Parathyroid adenoma (tissue), 2 donors: ENCODE measurements around the gene PRKG1.
A peak's percentile ranks its signal among the peaks of the same experiment; 100 is the strongest.
"Not testable (repeated sequence)": the region's sequence is repeated elsewhere in the genome, so short reads cannot be mapped to it uniquely, and the experiment has no call there.

Experiments used
- H2AFZ ChIP-seq: fragments of 300-600 bp; sonication (generic); one replicate; pipeline ENCODE4 v1.7.0; 2017; ENCODE audit warnings: antibody characterized with exemption, mild to moderate bottlenecking
- H3K27ac ChIP-seq: fragments of 300-600 bp; sonication (generic); one replicate; pipeline ENCODE4 v1.7.0; 2017
- H3K27me3 ChIP-seq: fragments of 300-600 bp; sonication (generic); one replicate; pipeline ENCODE4 v1.7.0; 2017; ENCODE audit warnings: low read length; ENCODE audit not compliant: control insufficient read depth, insufficient read depth
- H3K36me3 ChIP-seq: fragments of 300-600 bp; sonication (generic); one replicate; pipeline ENCODE4 v1.7.0; 2017; ENCODE audit warnings: low read length; ENCODE audit not compliant: control insufficient read depth, insufficient read depth
- H3K4me1 ChIP-seq: fragments of 300-600 bp; sonication (generic); one replicate; pipeline ENCODE4 v1.7.0; 2017; ENCODE audit warnings: control low read depth
- H3K4me2 ChIP-seq: fragments of 300-600 bp; sonication (generic); one replicate; pipeline ENCODE4 v1.7.0; 2017; ENCODE audit warnings: low read length
- H3K4me3 ChIP-seq: fragments of 300-600 bp; sonication (generic); one replicate; pipeline ENCODE4 v1.7.0; 2017; ENCODE audit warnings: low read depth, low read length
- H3K79me2 ChIP-seq: fragments of 300-600 bp; sonication (generic); one replicate; pipeline ENCODE4 v1.7.0; 2017; ENCODE audit warnings: control low read depth
- H3K9ac ChIP-seq: fragments of 300-600 bp; sonication (generic); one replicate; pipeline ENCODE4 v1.7.0; 2017; ENCODE audit warnings: mild to moderate bottlenecking
- H3K9me3 ChIP-seq: fragments of 300-600 bp; sonication (generic); one replicate; pipeline ENCODE4 v1.7.0; 2017; ENCODE audit warnings: low read length; ENCODE audit not compliant: control insufficient read depth
- TF ChIP-seq, protein P1 (sequence below): fragments of 300-600 bp; sonication (generic); IDR thresholded peaks from one replicate; pipeline ENCODE4 v1.7.0; 2017; ENCODE audit warnings: antibody characterized with exemption, mild to moderate bottlenecking
- donor health status: primary hyperparathyroidism.

Gene PRKG1

DNA sequence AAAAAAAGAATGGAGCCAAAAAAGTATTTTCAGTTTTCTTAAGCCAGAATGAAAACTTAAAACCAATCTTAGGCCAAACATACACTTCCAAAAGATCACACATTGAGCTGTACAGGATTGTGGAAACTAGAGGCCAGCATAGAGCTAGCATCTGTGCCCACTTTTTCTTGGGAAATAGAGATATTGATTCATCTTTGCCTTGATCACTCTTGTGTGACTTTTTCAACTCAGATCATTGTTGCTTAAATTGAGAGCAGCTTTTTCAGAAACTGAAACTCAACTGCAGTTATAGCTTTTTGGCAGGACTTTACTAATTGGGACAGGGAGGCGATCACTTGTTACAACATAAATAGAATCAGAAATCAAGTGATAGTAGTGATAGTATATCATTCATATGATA lies 132.2 kb downstream of the PRKG1 start:
- Histone ChIP-seq H3K79me2 (peaks cover 3% of the 10 kb centered on the region), H3K27ac (no peak overlapping the region), H3K4me1 (peaks cover 5% of the 10 kb centered on the region), H3K36me3 (no peaks in the 10 kb centered on the region), H3K4me3 (no peak overlapping the region), H3K4me2 (no peak overlapping the region), H3K9ac (no peak overlapping the region), H3K9me3 (no peaks in the 10 kb centered on the region), H2AFZ (no peak overlapping the region), H3K27me3 (no peaks in the 10 kb centered on the region)
- TF ChIP-seq, protein P1, sequence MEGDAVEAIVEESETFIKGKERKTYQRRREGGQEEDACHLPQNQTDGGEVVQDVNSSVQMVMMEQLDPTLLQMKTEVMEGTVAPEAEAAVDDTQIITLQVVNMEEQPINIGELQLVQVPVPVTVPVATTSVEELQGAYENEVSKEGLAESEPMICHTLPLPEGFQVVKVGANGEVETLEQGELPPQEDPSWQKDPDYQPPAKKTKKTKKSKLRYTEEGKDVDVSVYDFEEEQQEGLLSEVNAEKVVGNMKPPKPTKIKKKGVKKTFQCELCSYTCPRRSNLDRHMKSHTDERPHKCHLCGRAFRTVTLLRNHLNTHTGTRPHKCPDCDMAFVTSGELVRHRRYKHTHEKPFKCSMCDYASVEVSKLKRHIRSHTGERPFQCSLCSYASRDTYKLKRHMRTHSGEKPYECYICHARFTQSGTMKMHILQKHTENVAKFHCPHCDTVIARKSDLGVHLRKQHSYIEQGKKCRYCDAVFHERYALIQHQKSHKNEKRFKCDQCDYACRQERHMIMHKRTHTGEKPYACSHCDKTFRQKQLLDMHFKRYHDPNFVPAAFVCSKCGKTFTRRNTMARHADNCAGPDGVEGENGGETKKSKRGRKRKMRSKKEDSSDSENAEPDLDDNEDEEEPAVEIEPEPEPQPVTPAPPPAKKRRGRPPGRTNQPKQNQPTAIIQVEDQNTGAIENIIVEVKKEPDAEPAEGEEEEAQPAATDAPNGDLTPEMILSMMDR = no peak

DNA sequence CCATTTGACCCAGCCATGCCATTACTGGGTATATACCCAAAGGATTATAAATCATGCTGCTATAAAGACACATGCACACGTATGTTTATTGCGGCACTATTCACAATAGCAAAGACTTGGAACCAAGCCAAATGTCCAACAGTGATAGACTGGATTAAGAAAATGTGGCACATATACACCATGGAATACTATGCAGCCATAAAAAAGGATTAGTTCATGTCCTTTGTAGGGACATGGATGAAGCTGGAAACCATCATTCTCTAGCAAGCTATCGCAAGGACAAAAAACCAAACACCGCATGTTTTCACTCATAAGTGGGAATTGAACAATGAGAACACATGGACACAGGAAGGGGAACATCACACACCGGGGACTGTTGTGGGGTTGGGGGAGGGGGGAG lies 138.7 kb downstream of the PRKG1 start:
- not testable (repeated sequence) for H3K36me3 ChIP-seq, H3K79me2 ChIP-seq, H3K9me3 ChIP-seq, H3K4me1 ChIP-seq, H3K4me2 ChIP-seq, H3K4me3 ChIP-seq, H2AFZ ChIP-seq, H3K27ac ChIP-seq, H3K27me3 ChIP-seq, H3K9ac ChIP-seq

DNA sequence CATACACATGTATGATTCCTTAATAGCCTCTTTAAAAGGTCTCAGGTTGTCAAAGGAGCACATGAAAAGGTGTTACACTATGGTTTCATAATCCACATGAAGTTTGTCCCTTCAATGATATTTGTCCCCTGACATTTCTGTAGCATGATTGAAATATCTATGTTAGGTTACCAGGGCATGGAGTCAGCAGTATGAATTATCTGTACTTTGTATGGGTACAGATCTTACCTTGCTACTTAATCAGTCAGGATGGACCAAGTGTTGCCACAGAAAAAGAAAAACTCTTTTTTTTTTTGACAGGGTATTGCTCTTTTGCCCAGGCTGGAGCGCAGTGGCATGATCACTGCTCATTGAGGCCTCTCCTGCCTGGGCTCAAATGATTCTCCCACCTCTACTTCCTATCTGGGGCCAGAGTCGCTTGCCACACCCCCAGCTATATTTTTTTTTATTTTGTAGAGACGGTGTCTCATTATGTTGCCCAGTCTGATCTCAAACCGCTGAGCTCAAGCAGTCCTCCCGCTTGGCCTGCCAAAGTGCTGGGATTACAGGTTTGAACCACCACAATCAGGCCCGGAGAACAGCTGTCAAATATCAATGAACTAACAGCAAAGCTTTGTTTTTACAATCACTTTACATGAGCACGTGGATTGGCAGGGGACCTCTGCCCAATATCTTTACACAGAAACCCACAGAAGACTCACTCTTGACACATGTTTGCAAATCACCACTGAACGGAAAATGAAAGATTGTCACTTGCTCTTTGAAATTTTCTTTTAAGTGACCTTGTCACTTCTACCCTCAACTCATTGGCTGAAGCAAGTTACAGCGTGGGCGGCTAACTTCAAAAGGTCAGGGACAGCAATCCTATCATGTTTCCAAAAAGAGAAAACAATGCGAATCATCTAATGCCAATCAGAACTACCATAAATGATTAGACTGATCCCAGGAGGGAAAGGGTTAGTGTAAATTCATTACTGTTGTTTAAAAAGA lies 140.2 kb downstream of the PRKG1 start:
- Histone ChIP-seq H3K4me1 (no peaks in the 10 kb centered on the region), H3K9ac (no peak overlapping the region), H3K4me2 (no peak overlapping the region), H3K4me3 (no peak overlapping the region), H3K79me2 (peaks cover 2% of the 10 kb centered on the region), H3K27me3 (no peaks in the 10 kb centered on the region), H3K9me3 (no peaks in the 10 kb centered on the region), H2AFZ (peak overlapping the region; percentile 25), H3K36me3 (no peaks in the 10 kb centered on the region), H3K27ac (no peak overlapping the region)
- TF ChIP-seq, protein P1 = no peak

DNA sequence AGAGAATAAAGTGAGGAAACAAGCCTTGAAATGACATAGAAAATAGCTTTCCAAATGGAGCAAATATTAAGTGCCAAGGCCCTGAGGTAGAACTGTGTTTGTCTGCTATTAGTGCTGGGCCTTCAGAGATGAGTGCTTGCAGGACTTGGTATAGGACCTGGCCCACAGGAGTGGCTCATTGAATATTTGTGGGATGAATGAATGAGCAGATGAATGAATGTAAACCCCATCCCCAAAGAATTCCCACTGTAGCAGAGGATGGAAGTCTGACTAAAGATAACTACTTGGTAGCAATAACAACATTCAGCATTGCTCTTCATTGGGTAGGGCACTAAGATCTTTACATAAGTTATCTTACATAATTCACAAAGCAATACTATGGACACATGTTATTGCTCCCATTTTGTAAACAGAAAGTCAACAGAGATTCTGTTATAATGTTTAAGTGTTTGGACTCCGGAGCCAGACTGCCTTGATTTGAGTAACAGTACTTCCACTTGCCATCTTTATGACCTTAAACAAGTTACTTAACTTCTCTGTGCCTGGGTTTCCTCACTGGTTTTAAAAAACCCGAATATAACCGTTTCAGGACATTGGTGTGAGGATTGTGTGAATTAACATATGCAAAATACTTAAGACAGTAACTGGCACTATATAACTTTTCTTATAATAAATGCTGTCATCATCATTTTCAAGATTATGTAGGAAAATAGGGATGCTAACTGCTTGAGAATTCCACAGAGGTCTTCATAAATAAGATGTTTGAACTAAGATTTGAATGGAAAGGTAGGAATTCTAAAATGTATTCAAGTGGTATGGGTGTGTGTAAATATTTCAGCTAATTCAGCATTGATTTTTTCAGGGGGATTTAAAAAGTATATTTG lies 141.9 kb downstream of the PRKG1 start:
- Histone ChIP-seq H2AFZ (no peak overlapping the region), H3K27me3 (no peaks in the 10 kb centered on the region), H3K4me1 (no peaks in the 10 kb centered on the region), H3K4me2 (no peak overlapping the region), H3K9ac (no peak overlapping the region), H3K36me3 (no peaks in the 10 kb centered on the region), H3K4me3 (no peak overlapping the region), H3K27ac (no peak overlapping the region), H3K79me2 (peaks cover 5% of the 10 kb centered on the region), H3K9me3 (no peaks in the 10 kb centered on the region)
- TF ChIP-seq, protein P1 = no peak

DNA sequence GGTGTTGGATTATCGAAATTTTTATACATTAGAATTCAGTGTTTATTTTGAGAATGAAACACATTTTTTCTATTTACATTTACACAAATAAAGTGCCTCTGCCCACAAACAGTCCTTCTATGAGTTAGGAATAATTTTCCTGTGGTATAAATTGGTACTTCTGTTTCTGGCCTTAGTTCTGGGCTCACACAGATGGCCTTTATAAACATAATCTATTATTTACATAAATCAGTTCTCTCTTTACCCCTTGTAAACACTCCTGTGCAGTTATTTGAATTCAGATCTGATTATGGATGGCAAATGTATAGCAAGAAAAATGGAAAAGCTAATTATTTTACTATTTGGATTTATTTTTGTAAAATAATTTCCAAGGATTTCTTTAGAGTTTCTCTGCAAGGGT lies 143.2 kb downstream of the PRKG1 start:
- H3K4me2 ChIP-seq = no peak overlapping the region
- no peak overlapping the region for H2AFZ ChIP-seq
- no peaks in the 10 kb centered on the region for H3K36me3 ChIP-seq
- no peaks in the 10 kb centered on the region for H3K27me3 ChIP-seq
- H3K27ac ChIP-seq = no peak overlapping the region
- H3K9ac ChIP-seq = no peak overlapping the region
- H3K4me1 ChIP-seq = no peaks in the 10 kb centered on the region
- H3K9me3 ChIP-seq = no peaks in the 10 kb centered on the region
- H3K4me3 ChIP-seq = no peak overlapping the region
- H3K79me2 ChIP-seq = peaks cover 5% of the 10 kb centered on the region
- TF ChIP-seq, protein P1 = no peak
